ENCODE results near the gene TCAF1.
"Not testable (repeated sequence)": the region's sequence is repeated elsewhere in the genome, so short reads cannot be mapped to it uniquely, and the experiment has no call there.

Gene TCAF1

GRCh38 chr7:143824295-143825135, 77.5 kb downstream of the TCAF1 start:
- H3K36me3 ChIP-seq (ENCODE audit: control insufficient read depth in 4 of 4, insufficient read depth in 4 of 4, low read length in 3 of 4); DNase-seq; H3K9me3 ChIP-seq (ENCODE audit: control extremely low read depth in 1 of 5, control insufficient read depth in 4 of 5, insufficient read depth in 2 of 5, low read depth in 1 of 5, low read length in 4 of 5); POLR2A ChIA-PET; H3K4me3 ChIP-seq (ENCODE audit: control insufficient read depth in 1 of 7, extremely low read depth in 1 of 7, insufficient read depth in 4 of 7, low read depth in 2 of 7, low read length in 6 of 7); H3K27ac ChIP-seq (ENCODE audit: insufficient read depth in 1 of 2, low read depth in 1 of 2, low read length in 2 of 2, poor library complexity in 1 of 2, severe bottlenecking in 2 of 2); H3K27me3 ChIP-seq (replicated peaks in 2 of 5; ENCODE audit: control insufficient read depth in 4 of 5, insufficient read depth in 5 of 5, low read length in 4 of 5); H3K4me1 ChIP-seq (ENCODE audit: control extremely low read depth in 1 of 4, control insufficient read depth in 4 of 4, insufficient read depth in 4 of 4, low read length in 3 of 4); CTCF ChIA-PET: not testable (repeated sequence)
- WGBS (ENCODE audit: insufficient coverage), result no CpG with 5 or more reads among the region's 7 CpGs

GRCh38 chr7:143823634-143824294, 78.2 kb downstream of the TCAF1 start:
- H3K27ac ChIP-seq (ENCODE audit: insufficient read depth in 1 of 2, low read depth in 1 of 2, low read length in 2 of 2, poor library complexity in 1 of 2, severe bottlenecking in 2 of 2); H3K36me3 ChIP-seq (ENCODE audit: control insufficient read depth in 4 of 4, insufficient read depth in 4 of 4, low read length in 3 of 4); H3K27me3 ChIP-seq (replicated peaks in 2 of 5; ENCODE audit: control insufficient read depth in 4 of 5, insufficient read depth in 5 of 5, low read length in 4 of 5); CTCF ChIA-PET; H3K4me1 ChIP-seq (ENCODE audit: control extremely low read depth in 1 of 4, control insufficient read depth in 4 of 4, insufficient read depth in 4 of 4, low read length in 3 of 4); H3K9me3 ChIP-seq (ENCODE audit: control extremely low read depth in 1 of 5, control insufficient read depth in 4 of 5, insufficient read depth in 2 of 5, low read depth in 1 of 5, low read length in 4 of 5); POLR2A ChIA-PET; H3K4me3 ChIP-seq (ENCODE audit: control insufficient read depth in 1 of 7, extremely low read depth in 1 of 7, insufficient read depth in 4 of 7, low read depth in 2 of 7, low read length in 6 of 7); DNase-seq: not testable (repeated sequence)
- WGBS (ENCODE audit: insufficient coverage), result no CpG with 5 or more reads among the region's 3 CpGs

- POLR2A ChIA-PET; H3K27ac ChIP-seq (ENCODE audit: insufficient read depth in 1 of 2, low read depth in 1 of 2, low read length in 2 of 2, poor library complexity in 1 of 2, severe bottlenecking in 2 of 2); H3K27me3 ChIP-seq (replicated peaks in 2 of 5; ENCODE audit: control insufficient read depth in 4 of 5, insufficient read depth in 5 of 5, low read length in 4 of 5); H3K9me3 ChIP-seq (ENCODE audit: control extremely low read depth in 1 of 5, control insufficient read depth in 4 of 5, insufficient read depth in 2 of 5, low read depth in 1 of 5, low read length in 4 of 5); DNase-seq; H3K4me3 ChIP-seq (ENCODE audit: control insufficient read depth in 1 of 7, extremely low read depth in 1 of 7, insufficient read depth in 4 of 7, low read depth in 2 of 7, low read length in 6 of 7); H3K4me1 ChIP-seq (ENCODE audit: control extremely low read depth in 1 of 4, control insufficient read depth in 4 of 4, insufficient read depth in 4 of 4, low read length in 3 of 4); CTCF ChIA-PET; H3K36me3 ChIP-seq (ENCODE audit: control insufficient read depth in 4 of 4, insufficient read depth in 4 of 4, low read length in 3 of 4): not testable (repeated sequence)
- WGBS (ENCODE audit: insufficient coverage), result no CpG with 5 or more reads among the region's 12 CpGs
Observed at GRCh38 chr7:143821392-143822277, 80.3 kb downstream of the TCAF1 start.

GRCh38 chr7:143817873-143818272, 84.1 kb downstream of the TCAF1 start:
- H3K4me3 ChIP-seq (ENCODE audit: control insufficient read depth in 1 of 7, extremely low read depth in 1 of 7, insufficient read depth in 4 of 7, low read depth in 2 of 7, low read length in 6 of 7); H3K27me3 ChIP-seq (replicated peaks in 2 of 5; ENCODE audit: control insufficient read depth in 4 of 5, insufficient read depth in 5 of 5, low read length in 4 of 5); H3K9me3 ChIP-seq (ENCODE audit: control extremely low read depth in 1 of 5, control insufficient read depth in 4 of 5, insufficient read depth in 2 of 5, low read depth in 1 of 5, low read length in 4 of 5); POLR2A ChIA-PET; DNase-seq; H3K4me1 ChIP-seq (ENCODE audit: control extremely low read depth in 1 of 4, control insufficient read depth in 4 of 4, insufficient read depth in 4 of 4, low read length in 3 of 4); H3K36me3 ChIP-seq (ENCODE audit: control insufficient read depth in 4 of 4, insufficient read depth in 4 of 4, low read length in 3 of 4); H3K27ac ChIP-seq (ENCODE audit: insufficient read depth in 1 of 2, low read depth in 1 of 2, low read length in 2 of 2, poor library complexity in 1 of 2, severe bottlenecking in 2 of 2); CTCF ChIA-PET: not testable (repeated sequence)
- no CpG with 5 or more reads among the region's 7 CpGs for WGBS (ENCODE audit: insufficient coverage)

- H3K27ac ChIP-seq (ENCODE audit: insufficient read depth in 1 of 2, low read depth in 1 of 2, low read length in 2 of 2, poor library complexity in 1 of 2, severe bottlenecking in 2 of 2); CTCF ChIA-PET; H3K27me3 ChIP-seq (replicated peaks in 2 of 5; ENCODE audit: control insufficient read depth in 4 of 5, insufficient read depth in 5 of 5, low read length in 4 of 5); POLR2A ChIA-PET; H3K4me3 ChIP-seq (ENCODE audit: control insufficient read depth in 1 of 7, extremely low read depth in 1 of 7, insufficient read depth in 4 of 7, low read depth in 2 of 7, low read length in 6 of 7); H3K9me3 ChIP-seq (ENCODE audit: control extremely low read depth in 1 of 5, control insufficient read depth in 4 of 5, insufficient read depth in 2 of 5, low read depth in 1 of 5, low read length in 4 of 5); H3K36me3 ChIP-seq (ENCODE audit: control insufficient read depth in 4 of 4, insufficient read depth in 4 of 4, low read length in 3 of 4); DNase-seq; H3K4me1 ChIP-seq (ENCODE audit: control extremely low read depth in 1 of 4, control insufficient read depth in 4 of 4, insufficient read depth in 4 of 4, low read length in 3 of 4): not testable (repeated sequence)
- no CpG with 5 or more reads among the region's 8 CpGs for WGBS (ENCODE audit: insufficient coverage)
Observed at GRCh38 chr7:143816471-143817133, 85.4 kb downstream of the TCAF1 start.

- H3K27ac ChIP-seq (ENCODE audit: insufficient read depth in 1 of 2, low read depth in 1 of 2, low read length in 2 of 2, poor library complexity in 1 of 2, severe bottlenecking in 2 of 2); H3K27me3 ChIP-seq (replicated peaks in 2 of 5; ENCODE audit: control insufficient read depth in 4 of 5, insufficient read depth in 5 of 5, low read length in 4 of 5); POLR2A ChIA-PET; CTCF ChIA-PET; DNase-seq; H3K4me1 ChIP-seq (ENCODE audit: control extremely low read depth in 1 of 4, control insufficient read depth in 4 of 4, insufficient read depth in 4 of 4, low read length in 3 of 4); H3K9me3 ChIP-seq (ENCODE audit: control extremely low read depth in 1 of 5, control insufficient read depth in 4 of 5, insufficient read depth in 2 of 5, low read depth in 1 of 5, low read length in 4 of 5); H3K36me3 ChIP-seq (ENCODE audit: control insufficient read depth in 4 of 4, insufficient read depth in 4 of 4, low read length in 3 of 4); H3K4me3 ChIP-seq (ENCODE audit: control insufficient read depth in 1 of 7, extremely low read depth in 1 of 7, insufficient read depth in 4 of 7, low read depth in 2 of 7, low read length in 6 of 7): not testable (repeated sequence)
- WGBS (ENCODE audit: insufficient coverage), result no CpG with 5 or more reads among the region's 6 CpGs
Observed at GRCh38 chr7:143810639-143811038, 91.3 kb downstream of the TCAF1 start.
